CD4-positive, alpha-beta T cell treated with Interleukin-15 for 4 hours (primary cell): ENCODE data around the gene SRRM5.
"Not testable (repeated sequence)": the region's sequence is repeated elsewhere in the genome, so short reads cannot be mapped to it uniquely, and the experiment has no call there.

ENCODE experiments used
- DNase-seq: peaks from one replicate; pipeline ENCODE4 v3.0.0-alpha.2; 2020; ENCODE audit warnings: low spot score

Gene SRRM5

DNA sequence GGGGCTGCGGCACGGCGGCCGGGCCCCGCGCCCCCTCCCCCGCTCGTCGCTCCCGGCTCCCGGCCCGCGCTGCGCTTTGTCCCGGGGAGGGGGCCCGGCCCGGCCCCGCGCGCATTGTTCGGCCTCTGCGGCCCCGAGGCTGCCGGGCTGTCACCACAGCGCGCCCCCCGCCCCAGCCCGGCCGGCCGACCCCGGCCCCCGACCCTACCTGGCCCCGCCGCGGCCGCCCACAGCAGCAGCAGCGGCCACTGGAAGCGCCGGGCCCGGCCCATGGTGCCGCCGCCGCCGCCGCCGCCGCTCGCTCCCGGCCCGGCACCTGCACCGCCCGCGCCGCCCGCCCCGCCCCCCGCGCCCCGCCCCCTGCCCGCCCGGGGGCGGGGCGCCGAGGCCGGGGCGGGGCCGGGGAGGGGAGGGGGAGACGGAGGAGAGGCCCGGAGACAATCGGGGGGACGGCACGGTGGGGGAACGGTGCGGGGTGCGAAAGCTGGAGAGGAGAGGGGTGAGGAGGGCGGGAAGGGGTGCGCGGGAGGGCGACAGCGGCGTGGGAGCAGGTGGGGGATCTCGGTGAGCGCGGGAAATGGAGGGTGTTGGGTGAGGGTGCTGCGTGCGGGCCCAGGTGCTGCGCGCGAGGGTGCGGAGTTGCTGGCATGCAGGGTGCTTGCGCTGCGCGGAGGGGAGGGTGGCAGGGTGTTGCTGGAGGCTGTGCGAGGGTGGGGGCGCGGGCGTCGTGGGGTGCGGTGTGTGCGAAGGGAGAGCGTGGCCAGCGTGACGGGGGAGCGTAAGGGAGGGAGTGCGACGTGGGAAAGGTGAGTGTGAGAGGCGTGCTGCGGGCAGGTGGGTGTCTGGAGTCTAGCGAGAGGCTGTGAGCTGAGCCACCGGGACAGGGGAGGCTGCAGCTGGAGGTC is 27.9 kb downstream of the SRRM5 start, which contains the start of gene CADM4:
CADM4 (minus strand) TSS at position 332 of the 905 bp plus-strand sequence; CDS start at position 272, 60 bp downstream.
- peak; percentile 32 for DNase-seq

DNA sequence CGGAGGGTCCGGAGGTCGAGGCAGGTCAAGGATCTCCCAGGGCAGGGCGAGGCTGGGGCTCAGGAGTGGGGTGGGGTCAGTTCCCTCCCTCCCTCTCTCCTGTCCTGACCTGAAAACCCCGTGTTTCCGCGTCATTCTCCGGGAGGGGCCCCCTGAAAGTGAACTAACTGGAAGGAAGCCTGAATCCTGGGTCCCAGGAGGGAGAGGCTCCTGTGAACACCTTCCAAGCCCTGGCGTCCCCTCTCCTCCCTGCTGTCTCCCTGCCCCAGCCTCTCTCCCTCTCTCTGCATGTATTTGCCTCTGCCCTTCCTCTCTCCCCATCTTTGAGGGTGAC is 28.5 kb downstream of the SRRM5 start:
- no peak for DNase-seq

DNA sequence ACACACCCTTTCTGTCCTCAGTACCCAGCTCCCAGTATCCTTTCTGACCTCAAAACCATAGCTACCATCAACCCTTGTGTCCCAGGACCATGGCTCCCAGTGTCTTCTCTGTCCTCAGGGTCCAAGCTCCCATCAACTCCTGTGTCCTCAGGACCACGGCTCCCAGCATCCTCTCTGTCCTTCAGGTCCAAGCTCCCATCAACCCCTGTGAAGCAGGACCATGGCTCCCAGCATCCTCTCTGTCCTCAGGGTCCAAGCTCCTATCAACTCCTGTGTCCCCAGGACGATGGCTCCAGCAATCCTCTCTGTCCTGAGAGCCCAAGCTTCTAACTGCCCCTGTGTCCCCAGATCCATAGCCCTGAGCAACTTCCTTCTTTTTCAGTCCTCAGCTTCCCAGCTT is 29.4 kb downstream of the SRRM5 start:
- DNase-seq: no peak

DNA sequence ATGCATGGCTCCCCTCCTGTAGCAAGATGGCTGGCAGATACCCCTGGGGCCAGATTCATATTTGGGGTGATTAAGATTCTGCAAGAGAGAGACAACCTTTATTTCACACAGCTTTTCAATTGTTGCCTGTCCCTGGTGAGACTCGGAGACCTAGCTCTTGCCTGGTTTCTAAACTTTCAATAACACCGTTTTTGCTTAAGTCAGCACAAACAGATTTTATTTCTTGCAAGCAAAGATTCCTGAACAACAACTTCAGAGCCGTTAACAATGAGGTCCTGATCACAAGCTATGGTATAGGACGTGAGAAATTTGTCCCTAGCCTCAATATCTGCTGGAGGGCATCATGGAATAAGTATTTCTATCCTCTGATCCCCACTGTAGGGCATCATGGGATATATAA is 30.6 kb downstream of the SRRM5 start:
- DNase-seq: no peak

DNA sequence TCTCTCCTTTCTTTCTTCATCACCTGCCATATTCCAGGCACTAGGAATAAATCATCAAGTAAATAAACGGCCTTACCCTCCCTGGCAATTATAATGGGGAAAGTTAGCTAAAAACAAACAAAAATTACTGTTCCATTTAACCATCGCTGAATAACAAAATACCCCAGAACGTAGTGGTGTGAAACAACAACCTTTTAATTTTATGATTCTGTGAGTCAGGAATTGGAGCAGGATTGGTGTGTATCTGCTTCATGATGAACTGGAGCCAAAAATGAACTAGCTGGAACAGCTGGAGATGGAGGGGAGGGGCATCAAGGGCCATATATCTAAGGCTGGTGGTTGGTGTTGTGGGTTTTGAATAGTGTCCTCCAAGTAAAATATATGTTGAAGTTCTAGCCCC is 31.4 kb downstream of the SRRM5 start:
- no peak for DNase-seq

DNA sequence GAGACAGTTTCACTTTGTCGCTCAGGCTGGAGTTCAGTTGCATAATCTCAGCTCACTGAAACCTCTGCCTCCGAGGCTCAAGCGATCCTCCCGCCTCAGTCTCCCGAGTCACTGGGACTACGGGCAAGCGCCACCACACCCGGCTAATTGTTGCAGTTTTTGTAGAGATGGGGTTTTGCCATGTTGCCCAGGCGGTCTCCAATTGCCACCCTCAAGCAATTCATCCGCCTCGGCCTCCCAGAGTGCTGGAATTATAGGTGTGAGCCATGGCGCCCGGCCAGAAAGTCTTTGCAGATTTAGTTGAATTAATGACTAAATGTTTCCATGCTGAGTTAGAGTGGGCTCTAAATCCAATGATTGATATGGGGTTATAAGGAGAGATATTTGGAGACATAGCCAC is 32.3 kb downstream of the SRRM5 start:
- no peak for DNase-seq

DNA sequence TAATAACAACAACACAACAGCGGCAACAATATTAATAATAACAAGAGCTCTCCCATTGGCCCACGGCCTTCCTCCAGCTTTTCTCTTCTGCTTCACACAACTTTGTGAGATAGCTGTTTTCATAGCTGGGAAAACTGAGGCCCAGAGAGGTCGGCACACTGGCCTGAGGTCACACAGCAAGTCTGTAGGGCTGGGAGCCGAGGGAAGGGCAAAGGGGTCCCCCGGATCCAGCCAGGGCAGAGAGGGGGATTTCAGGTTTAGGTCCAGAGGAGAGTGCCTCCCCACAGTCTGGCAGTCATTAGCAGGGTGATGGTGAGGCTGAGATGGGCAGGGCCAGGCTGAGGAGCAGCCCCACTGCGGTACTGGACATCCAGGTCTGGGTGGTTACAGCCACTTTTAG is 36.7 kb downstream of the SRRM5 start:
- no peak for DNase-seq

DNA sequence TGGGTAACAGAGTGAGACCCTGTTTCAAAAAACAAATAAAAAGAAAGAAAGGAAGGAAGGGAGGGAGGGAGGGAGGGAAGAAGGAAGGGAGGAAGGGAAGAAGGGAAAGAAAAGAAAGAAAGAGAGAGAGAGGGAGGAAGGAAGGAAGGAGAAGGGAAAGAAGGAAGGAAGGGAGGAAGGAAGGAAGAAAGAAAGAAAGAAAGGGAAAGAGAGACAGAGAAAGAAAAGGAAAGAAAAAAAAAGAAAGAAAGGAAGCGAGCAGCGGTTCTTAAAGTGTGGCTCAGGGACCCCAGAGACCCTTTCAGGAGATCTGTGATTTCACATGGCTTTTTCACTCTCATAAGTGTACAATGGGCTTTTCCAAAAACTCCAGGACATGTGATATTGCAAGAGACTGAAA is 37.6 kb downstream of the SRRM5 start:
- DNase-seq: no peak

DNA sequence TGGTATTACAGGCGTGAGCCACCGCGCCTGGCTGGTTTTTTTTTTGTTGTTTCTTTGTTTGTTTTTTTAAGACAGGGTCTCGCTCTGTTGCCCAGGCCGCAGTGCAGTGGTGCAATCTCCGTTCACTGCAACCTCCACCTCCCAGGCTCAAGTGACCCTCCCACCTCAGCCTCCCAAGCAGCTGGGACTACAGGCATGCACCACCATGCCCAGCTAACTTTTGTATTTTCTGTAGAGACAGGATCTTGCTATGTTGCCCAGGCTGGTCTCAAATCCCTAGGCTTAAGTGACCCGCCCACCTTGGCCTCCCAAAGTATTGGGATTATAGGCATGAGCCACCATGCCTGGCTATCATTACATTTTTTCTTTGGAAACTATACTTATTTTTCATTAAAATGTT is 38.4 kb downstream of the SRRM5 start:
- DNase-seq: not testable (repeated sequence)

DNA sequence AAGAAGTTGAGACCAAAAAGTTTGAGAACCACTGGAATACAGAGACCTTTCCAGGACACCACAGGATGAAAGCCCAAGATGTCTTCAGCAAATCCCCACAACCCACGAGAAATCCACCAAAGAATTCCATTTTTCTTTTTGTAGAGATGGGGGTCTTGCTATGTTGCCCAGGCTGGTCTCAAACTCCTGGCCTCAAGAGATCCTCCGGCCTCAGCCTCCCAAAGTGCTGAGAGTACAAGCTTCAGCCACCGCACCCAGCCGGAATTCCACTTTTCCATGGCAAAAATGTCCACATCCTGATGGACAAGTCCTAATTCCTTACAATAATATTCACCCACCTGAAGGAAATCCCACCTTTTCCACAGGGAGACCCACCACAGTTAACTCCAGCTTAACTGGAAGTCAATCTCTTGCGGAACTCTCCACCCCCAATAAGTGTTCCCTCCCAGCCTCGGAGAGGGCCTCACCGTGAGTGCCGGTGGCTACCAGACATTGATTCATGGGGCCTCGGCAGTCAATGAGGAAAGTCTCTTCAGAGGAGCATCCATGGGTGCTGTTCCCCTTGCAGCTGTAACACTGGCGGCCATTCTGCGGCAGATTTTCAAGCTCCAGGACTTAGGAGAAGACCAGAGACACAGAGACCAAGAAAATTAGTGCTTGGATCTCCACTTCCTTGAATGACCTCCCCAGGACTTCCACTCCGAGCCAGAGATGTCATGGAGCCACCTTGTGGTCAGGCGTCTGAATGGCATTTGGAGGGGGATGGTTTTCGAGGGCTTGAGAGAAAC is 40.1 kb downstream of the SRRM5 start:
- DNase-seq: peak; percentile 31

DNA sequence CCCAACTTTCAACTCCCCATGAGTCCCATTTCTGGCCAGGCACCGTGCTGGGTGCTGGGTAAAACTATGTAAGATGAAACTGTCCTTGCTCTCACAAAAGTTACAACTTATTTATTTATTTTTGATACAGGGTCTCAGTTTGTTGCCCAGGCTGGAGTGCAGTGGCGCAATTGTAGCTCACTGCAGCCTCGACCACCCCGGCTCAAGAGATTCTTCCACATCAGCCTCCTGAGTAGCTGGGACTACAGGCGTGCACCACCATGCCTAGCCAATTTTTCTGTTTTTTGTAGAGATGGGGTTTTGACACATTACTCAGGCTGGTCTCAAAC is 40.6 kb downstream of the SRRM5 start:
- DNase-seq: no peak

DNA sequence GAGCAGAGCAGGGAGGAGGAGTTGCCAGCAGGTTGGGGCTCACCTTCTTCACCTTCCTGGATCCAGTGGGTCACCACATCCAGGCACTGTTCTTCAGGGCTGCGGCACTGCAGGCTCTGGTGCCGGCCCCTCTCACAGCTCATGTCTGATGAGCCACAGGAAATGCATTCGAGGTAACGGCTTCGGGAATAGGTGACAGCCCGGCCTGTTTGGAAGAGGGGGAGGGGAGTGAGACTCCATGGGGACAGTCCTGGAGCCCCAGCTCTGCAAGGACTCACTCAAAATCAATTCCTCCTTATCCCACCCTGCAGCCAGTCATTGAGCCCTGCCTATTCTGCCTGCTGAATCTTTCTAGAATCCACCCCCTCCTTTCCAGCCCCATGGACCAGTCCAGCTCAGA is 44.5 kb downstream of the SRRM5 start:
- no peak for DNase-seq

DNA sequence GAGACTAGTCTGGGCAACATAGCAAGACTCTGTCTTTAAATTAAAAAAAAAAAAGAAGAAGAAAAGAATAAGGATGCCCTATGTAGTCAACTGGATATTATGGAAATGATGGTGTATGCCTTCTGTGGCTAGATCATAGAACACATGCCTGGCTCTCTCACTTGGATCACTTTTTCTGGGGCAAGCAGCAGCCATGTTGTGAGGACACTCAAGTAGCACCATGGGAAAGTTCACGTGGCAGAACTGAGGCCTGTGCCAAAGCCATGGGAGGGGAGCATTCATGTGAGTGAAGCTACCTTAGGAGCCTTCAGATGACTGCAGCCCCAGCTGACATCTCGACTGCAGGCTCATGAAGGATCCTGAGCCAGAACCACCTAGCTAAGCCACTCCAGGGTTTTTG is 46.1 kb downstream of the SRRM5 start:
- no peak for DNase-seq

DNA sequence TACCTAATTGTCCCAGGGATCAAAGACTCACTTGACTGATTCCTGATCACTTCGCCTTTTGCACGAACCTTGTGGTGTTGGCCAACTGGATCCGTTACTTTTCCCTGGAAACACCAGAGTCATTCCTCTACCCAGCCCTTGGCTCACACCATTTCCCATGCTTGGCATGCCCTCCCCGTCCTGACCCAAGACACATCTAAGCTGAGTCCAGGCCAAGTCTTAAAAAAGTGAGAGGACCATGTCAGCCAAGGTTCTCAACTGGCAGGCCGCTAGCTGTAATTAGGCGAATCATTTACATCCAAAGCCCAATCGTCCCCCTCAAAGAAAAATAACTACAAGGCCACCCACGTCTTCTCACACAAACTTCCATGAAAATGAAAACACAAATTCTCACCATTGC is 46.6 kb downstream of the SRRM5 start:
- DNase-seq: no peak

DNA sequence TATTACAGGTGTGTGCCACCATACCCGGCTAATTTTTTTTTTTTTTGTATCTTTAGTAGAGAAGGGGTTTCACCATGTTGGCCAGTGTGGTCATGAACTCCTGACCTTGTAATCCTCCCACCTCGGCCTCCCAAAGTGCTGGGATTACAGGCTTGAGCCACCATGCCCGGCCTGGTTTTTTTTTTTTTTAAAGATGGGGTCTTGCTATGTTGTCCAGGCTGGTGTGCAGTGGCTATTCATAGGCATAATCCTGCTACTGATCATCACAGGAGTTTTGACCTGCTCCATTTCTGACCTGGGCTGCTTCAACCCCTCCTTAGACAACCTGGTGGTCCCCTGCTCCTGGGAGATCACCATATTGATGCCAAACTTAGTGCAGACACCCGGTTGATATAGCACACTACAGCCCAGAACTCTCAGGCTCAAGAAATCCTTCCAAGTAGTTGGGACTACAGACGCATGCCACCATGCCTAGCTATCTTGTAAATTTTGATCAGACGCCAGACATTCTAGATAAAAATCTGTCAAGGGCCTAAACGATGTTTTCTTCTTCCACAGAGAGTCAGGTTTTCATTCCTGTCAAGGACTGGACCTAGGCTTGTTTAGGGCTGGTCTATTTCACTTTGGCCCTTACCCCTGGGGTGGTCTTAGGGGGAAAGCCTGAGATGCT is 48.5 kb downstream of the SRRM5 start:
- no peak for DNase-seq

DNA sequence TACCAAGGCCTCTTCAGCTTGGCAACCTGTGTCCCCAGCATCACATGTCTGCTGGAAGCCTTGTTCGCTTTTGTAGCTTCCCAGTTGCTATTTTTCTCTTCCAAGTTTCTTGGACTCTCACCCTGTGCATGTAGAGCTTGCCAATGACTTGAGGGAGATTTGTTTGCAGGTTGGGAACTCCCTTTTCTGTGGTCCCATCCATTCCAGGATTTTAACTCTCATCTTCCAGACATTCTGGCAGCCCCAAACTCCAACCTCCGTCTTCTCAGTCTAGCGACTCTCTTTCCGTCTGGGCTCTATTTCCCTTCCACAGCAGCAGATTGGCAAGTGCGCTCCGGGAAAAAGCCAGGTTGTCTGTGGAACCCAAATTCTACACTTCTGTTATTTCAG is 49.1 kb downstream of the SRRM5 start:
- no peak for DNase-seq

DNA sequence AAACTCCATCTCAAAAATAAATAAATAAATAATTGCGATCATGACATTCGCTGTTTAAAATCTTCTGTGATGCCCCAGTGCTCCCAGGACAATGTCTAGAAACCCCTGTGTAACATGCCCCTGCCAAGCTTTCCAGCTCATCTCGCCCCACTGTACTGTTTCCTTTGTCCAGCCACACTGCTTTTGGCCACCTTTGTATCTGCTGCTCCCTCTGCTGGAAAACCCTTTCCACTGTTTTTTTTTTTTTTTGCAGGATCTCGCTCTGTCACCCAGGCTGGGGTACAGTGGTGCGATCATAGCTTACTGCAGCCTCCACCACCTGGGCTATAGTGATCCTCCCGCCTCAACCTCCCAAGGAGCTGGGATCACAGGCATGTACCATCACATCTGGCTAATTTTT is 50.6 kb downstream of the SRRM5 start:
- no peak for DNase-seq

DNA sequence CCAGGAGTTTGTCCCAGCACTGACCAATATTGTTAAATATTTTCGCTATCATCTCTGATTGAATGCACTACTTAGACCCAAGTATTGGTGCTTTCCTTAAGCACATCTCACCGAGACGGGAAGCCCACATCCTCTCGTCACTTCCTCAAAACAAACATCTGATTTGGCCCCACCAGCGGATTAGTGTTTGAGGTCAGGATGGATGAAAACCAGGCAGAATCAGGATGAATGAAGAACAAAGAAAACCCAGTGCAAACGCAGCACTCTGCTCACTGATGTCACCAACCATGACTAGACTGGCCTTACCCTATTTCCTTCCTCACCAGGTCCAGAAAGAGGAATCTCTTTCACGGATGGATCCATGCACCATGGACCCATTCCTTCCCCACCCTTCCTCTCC is 52.1 kb downstream of the SRRM5 start:
- peak; percentile 29 for DNase-seq
